T-helper 9 cell (primary cell): ENCODE data around the gene CRAMP1.

ENCODE experiments used
- DNase-seq: peaks from one replicate; pipeline ENCODE4 v3.0.0-alpha.2; 2020

The CRAMP1 gene

GRCh38 chr16:1657841-1658240 lies 45.7 kb downstream of the CRAMP1 start:
- DNase-seq = no peak

GRCh38 chr16:1659031-1659430 lies 46.9 kb downstream of the CRAMP1 start:
- DNase-seq = no peak

GRCh38 chr16:1661826-1662225 lies 49.7 kb downstream of the CRAMP1 start:
- DNase-seq = no peak

GRCh38 chr16:1662543-1662942 lies 50.4 kb downstream of the CRAMP1 start:
- no peak for DNase-seq

GRCh38 chr16:1665829-1666228 lies 53.7 kb downstream of the CRAMP1 start:
- no peak for DNase-seq

- no peak for DNase-seq
These were observed 54.2 kb downstream of the CRAMP1 start for GRCh38 chr16:1666316-1666715.

GRCh38 chr16:1667271-1667670 lies 55.1 kb downstream of the CRAMP1 start:
- DNase-seq = no peak

GRCh38 chr16:1667916-1668315 lies 55.8 kb downstream of the CRAMP1 start:
- DNase-seq = no peak

GRCh38 chr16:1668612-1669319 lies 56.6 kb downstream of the CRAMP1 start:
- no peak for DNase-seq

- no peak for DNase-seq
These were observed 57.5 kb downstream of the CRAMP1 start for GRCh38 chr16:1669698-1670097.

- no peak for DNase-seq
These were observed 58.2 kb downstream of the CRAMP1 start for GRCh38 chr16:1670371-1670770.

GRCh38 chr16:1670866-1671265 lies 58.7 kb downstream of the CRAMP1 start:
- DNase-seq = no peak

- no peak for DNase-seq
These were observed 61.4 kb downstream of the CRAMP1 start for GRCh38 chr16:1673424-1674151.

GRCh38 chr16:1674306-1674705 lies 62.1 kb downstream of the CRAMP1 start:
- DNase-seq = no peak

GRCh38 chr16:1674751-1675664 lies 62.8 kb downstream of the CRAMP1 start:
- no peak for DNase-seq

GRCh38 chr16:1676661-1677060 lies 64.5 kb downstream of the CRAMP1 start:
- DNase-seq = no peak

GRCh38 chr16:1677339-1677738 lies 65.2 kb downstream of the CRAMP1 start:
- peak; percentile 9 for DNase-seq

GRCh38 chr16:1677942-1678499 lies 65.9 kb downstream of the CRAMP1 start, which contains the start of gene JPT2:
Gene JPT2, plus strand, starts transcription at chr16:1678279. Its CDS starts 34 bp downstream, at chr16:1678313.
- peak; percentile 91 for DNase-seq

GRCh38 chr16:1678500-1679098 lies 66.4 kb downstream of the CRAMP1 start:
- DNase-seq = peak; percentile 43

- DNase-seq = no peak
These were observed 68.2 kb downstream of the CRAMP1 start for GRCh38 chr16:1680361-1680760.

- no peak for DNase-seq
These were observed 68.9 kb downstream of the CRAMP1 start for GRCh38 chr16:1681032-1681431.
